SH-SY5Y (cell line): ENCODE results near the gene PPFIA4.

Experiments
- GATA2 ChIP-seq: IDR thresholded peaks from 2 replicates; pipeline ENCODE4 v1.6.1; 2011; ENCODE audit warnings: mild to moderate bottlenecking, low read depth, low read length
- GATA3 ChIP-seq: IDR thresholded peaks from 2 replicates; pipeline ENCODE4 v1.6.1; 2011; ENCODE audit warnings: low read depth, mild to moderate bottlenecking, low read length, moderate library complexity

- no peak for TF ChIP-seq GATA2
- no peak for TF ChIP-seq GATA3
These were observed 74.2 kb downstream of the PPFIA4 start for GRCh38 chr1:203100516-203100869.
